GM18508 (cell line): ENCODE results near the gene UTP25.

Source experiments
- ATAC-seq: cut with Tn5 transposase; IDR thresholded peaks from one replicate; pipeline ENCODE4 v1.9.1; 2021; ENCODE audit warnings: moderate number of reproducible peaks; ENCODE audit not compliant: insufficient read depth, unreplicated experiment

The UTP25 gene

DNA sequence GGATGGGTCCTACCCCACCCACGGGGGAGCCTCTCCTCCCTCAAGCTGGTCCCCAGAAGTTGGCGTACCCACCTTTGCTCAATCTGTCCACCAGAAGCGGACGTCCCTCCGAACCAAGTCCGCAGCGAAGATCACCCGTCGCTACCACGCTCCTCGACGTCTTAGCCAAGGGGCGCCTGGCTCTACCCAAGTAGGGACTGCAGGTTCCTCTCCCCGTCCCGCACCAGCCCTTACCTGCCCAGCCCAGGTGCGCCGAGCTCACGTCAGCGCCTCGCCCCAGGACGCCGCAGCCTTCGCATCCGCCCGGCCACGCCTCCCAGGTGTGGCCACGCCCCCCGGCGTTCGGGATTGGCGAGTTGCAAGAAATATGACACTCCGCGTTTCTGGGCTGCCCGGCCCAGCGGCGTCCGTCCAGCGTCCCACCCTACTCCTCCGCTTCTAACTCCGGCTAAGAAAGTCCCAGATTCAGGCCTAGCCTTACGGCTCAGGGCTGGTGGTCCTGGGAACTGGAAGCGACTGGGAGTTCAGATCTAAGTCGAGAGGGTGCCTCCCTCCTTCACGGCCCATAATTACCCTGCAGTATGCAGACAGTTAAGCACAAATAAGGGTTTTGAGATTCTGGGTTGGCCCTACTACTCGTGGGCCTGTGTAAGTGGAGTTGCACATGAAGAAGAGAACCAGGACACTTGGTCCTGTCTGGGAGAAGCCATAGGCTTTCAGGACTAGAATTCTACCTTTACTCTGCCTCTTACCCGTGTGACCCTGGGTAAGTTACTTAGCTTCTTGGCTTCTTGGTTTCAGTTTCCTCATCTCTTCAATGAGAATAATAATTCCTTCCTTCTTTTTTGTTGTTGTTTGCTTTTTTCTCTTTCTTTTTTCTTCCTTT lies 21.7 kb upstream of the UTP25 start, which contains the start of gene IRF6:
Gene IRF6 (minus strand): TSS at position 268 of the 886 bp plus-strand sequence. CDS start 4,729 bp downstream, outside the sequence.
- no peak for ATAC-seq

DNA sequence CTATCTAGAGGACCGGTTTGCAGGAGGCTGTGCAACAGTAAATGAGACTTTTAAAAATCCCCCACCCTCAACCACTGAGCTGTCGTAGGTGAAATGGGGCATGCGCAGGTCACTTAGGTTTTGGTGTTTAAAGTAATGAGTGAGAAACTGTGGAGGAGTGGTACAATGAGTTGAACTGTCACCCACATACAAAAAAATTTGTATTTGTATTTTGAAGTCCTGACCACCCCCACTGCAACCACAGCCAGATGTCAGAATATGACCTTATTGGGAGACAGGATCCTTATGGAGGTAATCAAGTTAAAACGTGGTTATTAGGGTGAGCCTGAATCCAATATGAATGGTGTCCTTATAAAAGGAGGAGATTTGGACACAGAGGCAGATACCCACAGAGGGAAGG lies 20.3 kb upstream of the UTP25 start:
- no peak for ATAC-seq

DNA sequence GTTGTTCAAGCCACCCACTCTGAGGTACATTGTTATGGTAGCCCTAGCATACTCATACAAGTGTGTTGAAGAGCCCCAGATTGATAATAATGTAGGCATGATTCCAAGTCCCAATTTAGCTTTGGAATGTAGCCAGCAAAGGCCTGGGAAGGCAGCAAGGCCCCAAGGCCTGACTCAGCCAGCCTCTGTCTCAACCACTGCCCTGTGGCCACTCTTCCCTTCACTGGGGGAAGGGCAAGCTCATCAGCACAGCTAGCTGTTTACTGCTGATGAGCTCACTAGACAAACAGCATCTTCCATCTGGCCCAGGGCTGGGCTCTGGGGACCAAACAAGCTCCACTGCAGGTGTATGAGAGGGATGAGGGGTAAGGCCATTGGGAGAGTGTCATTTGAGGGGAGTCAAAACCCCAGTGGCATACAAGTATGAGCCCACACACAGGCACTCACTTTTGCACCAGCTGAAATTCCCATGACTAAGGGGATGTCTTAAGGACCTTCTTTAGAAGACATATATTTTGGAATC lies 19.7 kb upstream of the UTP25 start:
- no peak for ATAC-seq

DNA sequence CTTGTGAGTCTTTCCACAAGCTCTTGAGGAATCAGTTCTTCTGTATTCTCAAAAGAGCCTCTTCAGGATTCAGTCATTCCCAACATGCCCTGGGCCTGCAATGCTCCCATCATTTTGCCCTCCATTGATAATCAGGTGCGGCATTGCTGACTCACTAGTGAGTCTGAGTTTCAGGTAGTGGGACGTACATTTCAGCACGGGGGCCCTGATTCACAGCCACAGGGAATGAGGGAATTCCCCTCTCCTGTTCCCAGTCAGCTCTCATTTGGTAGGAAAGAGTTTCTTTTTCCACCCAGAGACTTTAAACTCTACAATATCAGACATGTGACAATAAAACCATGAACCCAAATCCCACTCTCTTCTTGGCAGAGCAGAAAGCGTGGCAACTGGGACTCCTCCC lies 18.2 kb upstream of the UTP25 start:
- no peak for ATAC-seq

DNA sequence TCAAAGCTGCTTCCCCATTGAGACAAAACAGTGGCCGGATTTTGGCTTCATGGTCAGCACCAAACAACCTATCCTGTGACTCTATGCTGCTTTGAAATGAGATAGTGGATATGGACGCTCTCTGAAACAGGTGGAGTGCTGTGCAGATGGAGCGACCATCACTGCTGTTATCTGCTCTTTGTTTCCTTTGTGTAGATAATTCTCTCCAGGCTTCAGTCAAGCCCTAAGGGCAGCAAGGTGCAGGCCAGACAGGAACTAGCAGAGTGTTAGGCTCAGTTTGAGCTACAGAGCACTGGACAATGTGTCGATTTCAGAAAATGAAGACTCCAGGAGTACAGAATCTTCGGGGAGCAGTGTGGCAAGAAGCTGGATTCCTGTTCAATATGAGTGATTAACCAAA lies 17.0 kb upstream of the UTP25 start:
- ATAC-seq = no peak

DNA sequence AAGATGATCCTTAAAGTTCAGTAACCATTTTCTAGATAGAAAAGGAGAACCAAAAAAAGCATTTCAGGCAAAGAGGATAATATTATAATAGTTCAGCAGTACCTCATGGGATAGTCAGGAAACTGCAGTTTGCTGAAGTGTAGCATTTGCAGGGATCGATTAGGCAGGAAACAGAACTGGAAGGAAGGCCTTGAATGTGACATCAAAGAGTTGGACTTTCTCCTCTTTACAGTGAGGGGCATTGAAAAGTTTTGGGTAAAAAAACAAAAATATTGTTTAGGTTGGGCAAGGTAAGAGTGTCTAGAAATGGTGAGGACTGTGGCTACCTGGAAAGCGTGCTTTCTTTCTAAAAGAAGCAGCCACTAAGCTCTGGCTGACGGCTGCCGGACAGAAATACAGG lies 13.9 kb upstream of the UTP25 start:
- no peak for ATAC-seq

DNA sequence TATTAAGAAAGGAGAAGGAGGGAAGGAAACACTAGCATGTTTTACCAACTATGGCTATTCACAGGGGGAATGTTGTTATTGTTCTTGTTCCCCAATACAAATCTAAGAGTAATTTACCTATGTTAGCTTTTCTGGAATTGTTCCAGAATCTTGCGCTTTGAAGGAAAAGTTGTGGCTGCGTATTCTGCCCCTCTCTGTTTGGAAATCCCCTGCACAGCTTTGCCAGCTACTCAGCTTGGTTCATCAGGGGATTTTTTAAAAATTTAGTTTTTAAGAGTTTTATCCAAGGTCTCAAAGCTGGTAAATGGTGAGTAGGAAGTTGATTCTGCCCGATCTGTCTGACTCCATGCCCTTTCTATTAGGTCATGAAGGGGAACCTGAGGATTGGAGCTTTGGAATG lies 12.3 kb upstream of the UTP25 start:
- no peak for ATAC-seq

DNA sequence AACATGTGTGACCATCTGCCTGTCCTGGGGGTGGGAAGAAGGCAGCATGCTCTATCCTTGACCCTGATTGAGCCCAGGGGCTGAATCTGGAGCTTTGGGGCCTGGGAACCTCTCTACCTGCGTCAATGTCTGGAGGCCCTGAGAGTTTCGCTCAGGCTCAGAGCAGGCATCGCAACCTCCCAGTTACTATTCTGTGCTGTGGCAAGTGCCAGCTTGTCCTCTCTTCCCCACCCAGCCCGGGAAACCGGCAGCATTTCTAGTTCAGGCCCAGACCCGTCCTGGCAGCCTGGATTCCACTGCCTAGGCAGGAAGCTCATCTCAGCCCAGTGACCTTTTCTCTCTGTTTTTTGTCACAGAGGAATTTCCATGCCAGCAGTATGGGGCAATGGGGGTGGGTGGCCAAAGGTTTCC lies 11.8 kb upstream of the UTP25 start:
- no peak for ATAC-seq

DNA sequence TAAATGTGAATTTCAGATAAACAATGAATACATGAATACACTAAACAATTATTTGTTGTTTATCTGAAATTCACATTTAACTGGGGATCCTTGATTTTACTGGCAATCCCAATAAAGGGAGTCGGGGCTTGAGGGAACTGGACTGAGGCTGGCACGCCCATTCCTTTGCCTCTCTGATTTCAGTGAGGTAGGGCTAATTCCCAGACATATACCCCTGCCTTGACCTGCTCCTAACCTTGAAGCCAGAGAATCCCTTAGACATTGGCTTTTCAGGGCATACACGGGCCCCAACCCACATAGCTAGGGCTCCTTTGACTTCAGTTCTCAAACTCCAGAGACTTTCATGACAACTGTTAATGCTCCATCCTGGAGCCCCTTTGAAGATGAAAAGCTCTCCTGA lies 10.8 kb upstream of the UTP25 start:
- no peak for ATAC-seq

DNA sequence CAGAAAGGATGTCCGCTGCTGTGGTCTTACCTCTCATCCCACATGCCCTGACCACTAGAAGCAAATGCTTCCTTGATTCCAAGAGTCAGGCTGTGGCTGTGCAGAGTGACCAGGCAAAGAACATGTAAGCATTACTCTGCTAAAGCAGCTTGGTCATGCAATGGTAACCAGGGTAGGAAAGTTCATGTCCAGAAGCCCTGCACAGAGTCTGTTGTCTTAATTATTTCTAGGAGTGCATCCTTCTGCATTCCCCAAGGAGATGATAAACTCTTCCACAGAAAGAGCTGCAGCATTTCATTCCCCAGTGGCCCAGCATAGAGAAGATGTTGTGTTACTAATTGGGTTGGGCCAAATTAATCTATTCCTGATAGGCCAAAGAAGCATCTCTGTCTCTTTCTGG lies 10.1 kb upstream of the UTP25 start:
- ATAC-seq = no peak

DNA sequence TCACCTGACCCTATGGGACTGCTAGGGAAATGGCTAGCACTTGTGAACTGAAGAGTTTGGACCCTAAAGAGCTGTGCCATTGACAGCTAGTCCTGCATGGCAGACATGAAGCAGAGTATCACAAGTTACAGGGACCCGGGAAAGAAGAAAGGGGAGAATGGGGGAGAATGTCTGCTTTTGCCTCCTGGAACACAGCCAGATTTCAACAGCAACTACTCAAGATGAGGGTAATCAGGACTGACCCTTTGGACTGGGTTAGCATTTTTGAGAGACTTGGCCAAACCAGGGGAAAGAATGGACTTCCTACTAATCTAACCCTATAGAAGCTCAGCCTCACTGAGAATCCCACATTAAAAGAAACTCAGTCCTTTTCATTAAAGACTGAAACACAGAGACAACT lies 8.7 kb upstream of the UTP25 start:
- ATAC-seq = no peak

DNA sequence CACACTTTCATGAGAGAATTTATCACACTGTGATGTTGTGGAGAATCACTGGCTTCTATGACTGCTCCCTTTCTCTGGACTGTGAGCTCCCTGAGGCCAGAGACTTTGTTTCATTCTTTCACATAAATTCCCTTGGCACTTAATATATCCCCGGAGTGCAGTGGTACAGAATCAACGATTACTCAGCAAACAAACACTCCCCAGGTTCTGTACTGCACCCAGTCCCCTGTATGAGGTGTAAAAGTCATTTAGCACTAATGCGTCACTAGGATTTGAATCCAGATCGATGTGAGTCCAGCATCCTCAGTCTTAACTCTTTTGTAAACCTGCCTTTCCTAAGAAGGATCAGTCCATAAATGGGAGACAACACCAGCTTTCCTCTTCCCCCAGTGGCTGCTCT lies 6.8 kb upstream of the UTP25 start:
- ATAC-seq = no peak

DNA sequence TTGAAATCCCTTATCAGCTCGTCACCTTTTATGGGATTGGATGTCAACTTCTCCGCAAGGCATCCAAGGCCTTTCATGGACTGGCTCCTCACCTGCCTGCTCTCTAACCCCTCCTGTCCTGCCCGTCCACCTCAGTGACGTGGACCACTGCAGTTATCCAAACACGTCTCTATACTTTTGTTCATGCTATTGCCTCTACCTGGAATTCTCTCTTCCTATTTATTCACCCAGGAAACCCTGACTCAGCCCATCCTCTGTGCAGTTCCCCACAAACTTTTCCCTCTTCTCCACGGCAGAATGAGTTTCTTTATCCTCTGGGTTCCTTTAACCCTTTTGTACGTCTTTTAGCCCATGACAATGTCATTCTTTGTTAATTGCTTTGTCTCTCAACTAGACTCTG lies 5.1 kb upstream of the UTP25 start:
- ATAC-seq = no peak

DNA sequence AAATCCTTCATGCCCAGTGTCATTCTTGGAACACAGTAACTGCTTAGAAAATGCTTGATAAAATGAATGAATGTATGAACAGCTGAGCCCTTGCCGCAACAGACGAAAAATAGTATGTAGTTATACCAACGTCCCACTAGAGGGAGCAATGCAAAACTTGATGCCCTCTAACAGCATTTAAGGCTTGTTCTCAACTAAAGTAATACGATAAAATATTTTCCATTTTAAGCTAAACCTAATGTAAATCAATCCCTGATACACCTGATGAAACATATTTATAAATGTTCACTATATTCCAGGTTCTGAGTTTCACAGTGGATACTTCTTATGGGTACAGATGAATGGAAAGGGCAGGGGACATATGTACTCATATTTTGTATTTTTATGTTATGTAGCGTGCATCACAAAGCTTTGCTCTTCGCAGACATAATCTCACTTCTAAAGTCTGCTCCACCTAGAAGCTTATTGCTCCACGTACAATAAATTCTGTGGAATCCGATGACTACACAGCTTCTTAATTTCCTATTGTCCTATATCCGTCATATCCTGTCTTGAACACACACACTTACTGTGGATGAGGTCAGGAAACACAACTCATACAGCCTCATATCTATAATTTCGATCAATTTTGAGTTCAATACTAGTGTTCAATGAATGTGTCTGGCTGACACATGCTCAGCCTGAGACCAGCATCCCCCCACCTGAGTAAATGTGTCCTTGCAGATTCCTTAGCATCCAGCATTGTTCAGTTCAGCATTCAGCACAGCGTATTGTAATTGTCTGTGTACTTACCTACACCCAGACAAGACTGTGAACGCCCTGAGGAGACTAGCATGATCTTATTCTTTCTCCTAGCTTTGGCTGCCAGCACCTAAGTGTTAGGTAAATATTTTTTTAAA lies 4.4 kb upstream of the UTP25 start:
- ATAC-seq = peak; percentile 39

DNA sequence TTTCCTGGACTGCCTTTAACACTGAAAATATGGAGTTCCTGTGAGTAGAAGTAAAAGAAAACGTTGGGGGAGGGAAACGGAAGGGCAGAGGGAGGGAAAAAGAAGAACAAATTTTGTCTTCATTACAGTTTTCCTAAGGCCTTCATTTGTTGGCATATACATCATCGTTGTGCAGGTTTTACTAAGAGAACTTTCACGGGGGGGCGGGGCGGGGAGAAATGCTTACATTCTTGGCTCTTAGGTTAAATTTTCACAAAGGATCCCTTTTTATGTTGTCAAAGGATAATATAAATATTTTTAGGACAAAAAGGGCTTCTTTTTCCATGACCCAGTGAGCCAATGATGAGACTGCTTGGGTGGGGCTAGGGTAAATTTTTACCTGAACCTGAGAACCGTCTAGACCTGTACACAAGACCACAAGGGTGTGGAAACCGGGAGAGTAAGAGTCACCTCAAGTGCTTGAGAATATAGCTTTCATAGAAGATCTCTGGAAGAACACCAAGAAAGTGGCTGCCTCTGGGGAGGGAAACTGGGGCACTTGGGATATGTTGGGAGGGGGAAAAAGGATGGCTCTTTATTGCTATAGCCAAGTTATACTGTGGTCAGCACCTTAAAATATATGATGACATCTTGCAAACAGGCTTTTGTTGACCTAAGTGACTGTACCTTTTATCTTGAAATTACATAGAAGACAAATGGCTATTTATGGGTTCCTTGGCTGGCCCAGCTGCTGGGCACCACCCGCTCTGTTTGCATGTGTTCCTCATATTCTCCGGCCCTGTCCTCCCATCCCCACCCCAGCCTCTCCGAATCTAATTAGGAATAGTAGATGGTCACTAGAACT lies 2.0 kb upstream of the UTP25 start:
- no peak for ATAC-seq

DNA sequence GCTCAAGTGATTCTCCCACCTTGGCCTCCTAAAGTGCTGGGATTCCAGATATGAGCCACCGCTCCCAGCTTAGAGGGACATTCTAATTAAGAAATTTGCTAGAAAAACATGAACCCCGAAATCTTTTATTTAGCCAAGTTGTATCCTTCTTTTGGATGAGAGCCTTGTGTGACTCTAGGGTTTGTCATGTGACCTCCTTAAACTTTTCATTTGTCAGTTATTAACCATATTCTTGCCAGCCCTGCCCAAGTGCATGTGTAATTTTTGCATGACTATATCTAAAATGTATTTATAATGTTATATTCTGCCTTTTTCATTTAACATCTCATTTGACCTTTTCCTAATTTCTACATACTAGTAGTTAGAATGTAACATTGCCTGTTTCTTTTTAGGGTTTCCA lies 1.9 kb downstream of the UTP25 start:
- no peak for ATAC-seq

DNA sequence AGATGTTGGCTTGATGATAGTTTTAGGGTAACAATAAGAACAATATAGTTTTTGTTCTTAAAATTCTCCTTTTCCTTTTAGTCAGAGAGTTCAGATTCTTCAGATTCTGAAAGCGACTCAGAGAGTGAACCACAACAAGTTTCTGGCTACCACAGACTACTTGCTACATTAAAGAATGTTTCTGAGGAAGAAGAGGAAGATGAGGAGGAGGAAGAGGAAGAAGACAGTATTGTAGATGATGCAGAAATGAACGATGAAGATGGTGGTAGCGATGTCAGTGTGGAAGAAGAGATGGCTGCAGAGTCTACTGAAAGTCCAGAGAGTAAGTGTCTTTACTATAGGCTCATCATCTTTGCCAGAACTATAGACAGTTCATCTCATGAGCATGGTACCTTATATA lies 3.0 kb downstream of the UTP25 start:
- ATAC-seq = no peak

DNA sequence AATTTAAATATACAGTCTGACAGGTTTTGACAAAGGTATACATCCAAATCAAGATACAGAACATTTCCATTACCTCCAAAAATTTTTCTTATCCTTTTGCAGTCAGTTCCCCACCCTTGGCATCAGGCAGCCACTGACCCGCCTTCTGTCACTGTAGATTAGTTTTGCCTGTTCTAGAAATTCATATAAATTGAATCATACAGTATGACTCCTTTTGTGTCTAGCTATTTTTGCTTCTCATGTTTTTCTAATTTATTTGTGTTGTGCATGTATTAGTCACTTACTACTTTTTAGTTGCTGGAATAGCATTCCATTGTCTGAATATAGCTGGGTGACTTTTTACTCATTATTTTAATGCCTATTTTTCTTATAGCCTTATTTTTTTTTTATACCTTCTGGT lies 3.8 kb downstream of the UTP25 start:
- no peak for ATAC-seq

DNA sequence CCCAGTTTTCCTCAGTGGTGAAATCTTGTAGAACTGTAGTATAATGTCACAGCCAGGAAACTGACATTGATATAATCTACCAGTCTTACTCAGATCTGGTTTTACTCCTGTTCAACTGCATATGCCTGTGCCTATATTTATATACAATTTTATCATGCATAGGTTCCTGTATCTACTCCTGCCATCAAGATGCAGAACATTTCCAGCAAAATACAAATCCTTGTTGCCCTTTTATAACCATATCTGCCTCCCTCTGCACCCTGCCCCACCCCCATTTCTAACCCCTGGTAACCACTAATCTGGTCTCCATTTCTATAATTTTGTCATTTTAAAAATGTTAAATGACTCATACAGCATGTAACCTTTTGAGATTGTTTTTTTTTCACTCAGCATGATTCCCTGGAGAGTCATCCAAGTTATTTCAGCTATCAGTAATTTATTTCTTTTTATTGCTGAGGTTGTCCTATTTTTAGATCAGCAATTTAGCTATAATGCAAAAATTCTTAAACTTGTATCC lies 8.1 kb downstream of the UTP25 start:
- ATAC-seq = no peak

DNA sequence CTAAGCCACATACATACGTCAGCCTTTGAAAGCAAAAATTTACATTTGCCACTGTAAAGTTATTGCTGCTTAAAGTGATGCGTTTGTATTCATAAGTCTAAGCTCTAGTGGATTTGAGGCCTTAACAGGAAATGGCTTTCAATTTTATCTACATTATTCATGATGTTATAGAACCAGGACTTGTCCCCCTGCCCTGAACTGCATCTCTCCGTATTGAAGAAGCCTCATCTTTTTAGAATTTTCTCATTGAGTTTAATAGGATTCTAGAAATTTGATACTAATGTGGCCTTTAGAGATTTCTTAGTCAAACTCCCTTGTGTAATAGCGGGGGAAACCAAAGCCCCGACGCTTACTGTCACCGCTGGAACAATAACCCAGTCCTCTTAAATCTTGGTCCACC lies 9.9 kb downstream of the UTP25 start:
- no peak for ATAC-seq
